Measurements from ENCODE around the gene TBC1D22B. TPM values are rescaled to one million over a fixed set of nuclear protein-coding genes. Genes with fewer than 3 reads are reported as not detected.

The TBC1D22B gene
- total and polyA plus RNA-seq, 2 experiments from 2014 or later, result 9.1 to 19.9 TPM

DNA sequence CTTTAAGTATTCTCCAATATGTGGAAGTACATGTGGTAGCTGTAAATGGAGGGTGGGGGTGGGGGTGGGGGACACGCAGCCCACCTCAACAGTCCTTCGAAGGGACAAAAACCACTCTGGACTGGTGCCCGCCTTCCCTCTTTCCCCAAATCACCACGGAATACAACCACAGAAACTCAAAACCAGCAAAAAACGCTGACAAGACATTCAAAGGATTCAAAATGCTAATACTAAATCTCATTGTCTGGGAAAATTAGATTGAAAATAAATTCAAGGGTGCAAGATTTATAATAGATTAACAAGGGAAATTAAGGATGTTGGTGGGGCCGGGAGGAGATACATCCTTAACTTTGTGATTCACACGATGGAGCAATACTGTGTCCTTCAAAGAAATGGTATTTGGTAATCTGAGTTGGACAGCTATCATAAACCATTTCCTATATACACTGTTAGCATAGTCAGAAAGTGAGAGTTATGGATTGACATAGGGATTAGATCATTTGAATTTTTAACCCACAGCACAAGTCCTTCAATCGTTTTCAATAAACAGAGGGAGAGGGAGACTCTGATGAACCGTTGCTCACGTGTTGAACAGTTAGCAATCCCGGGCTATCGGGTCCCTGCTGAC lies 766 bp upstream of the TBC1D22B start:
- Mint-ChIP-seq H3K9me3 (no peaks in the 10 kb centered on the region), H3K36me3 (ENCODE audit: low read depth) (peaks cover 3% of the 10 kb centered on the region; the same call in 1 of the 3 replicates), H3K4me1 (peaks cover 34% of the 10 kb centered on the region), H3K27me3 (ENCODE audit: insufficient read depth, low read depth, poor library complexity) (peaks cover 6% of the 10 kb centered on the region), H3K4me3 (peak overlapping the region; percentile 99), H3K27ac (no peak overlapping the region)
- Histone ChIP-seq H3K36me3 (ENCODE audit: insufficient read depth) (no peaks in the 10 kb centered on the region), H3K27me3 (ENCODE audit: insufficient read depth) (no peaks in the 10 kb centered on the region), H4K20me1 (replicated peaks; ENCODE audit: insufficient read depth) (no peaks in the 10 kb centered on the region), H3K4me2 (peak overlapping the region; percentile 77), H2AFZ (peak overlapping the region; percentile 56), H3K4me1 (ENCODE audit: insufficient read depth) (peaks cover 25% of the 10 kb centered on the region; the same call in 1 of the 2 replicates), H3K27ac (ENCODE audit: low read depth) (no peak overlapping the region), H3K9me2 (ENCODE audit: insufficient read depth) (no peaks in the 10 kb centered on the region), H3F3A (replicated peaks; ENCODE audit: low read depth) (no peaks in the 10 kb centered on the region), H3K79me2 (replicated peaks; ENCODE audit: insufficient read depth) (peaks cover 37% of the 10 kb centered on the region), H3K4me3 (peak overlapping the region; percentile 93)
- ATAC-seq (no peak), DNase-seq (ENCODE audit: low spot score) (no peak)
- no peak for TF ChIP-seq POLR2AphosphoS5 (IDR thresholded peaks at IDR 0.05; ENCODE audit: low read depth)
- TF ChIP-seq JUNB (IDR thresholded peaks at IDR 0.05; ENCODE audit: unreplicated experiment), result no peak
- TF ChIP-seq ZNF114 (CRISPR knock-in tag; IDR thresholded peaks at IDR 0.05), result no peak
- TF ChIP-seq, protein P1, sequence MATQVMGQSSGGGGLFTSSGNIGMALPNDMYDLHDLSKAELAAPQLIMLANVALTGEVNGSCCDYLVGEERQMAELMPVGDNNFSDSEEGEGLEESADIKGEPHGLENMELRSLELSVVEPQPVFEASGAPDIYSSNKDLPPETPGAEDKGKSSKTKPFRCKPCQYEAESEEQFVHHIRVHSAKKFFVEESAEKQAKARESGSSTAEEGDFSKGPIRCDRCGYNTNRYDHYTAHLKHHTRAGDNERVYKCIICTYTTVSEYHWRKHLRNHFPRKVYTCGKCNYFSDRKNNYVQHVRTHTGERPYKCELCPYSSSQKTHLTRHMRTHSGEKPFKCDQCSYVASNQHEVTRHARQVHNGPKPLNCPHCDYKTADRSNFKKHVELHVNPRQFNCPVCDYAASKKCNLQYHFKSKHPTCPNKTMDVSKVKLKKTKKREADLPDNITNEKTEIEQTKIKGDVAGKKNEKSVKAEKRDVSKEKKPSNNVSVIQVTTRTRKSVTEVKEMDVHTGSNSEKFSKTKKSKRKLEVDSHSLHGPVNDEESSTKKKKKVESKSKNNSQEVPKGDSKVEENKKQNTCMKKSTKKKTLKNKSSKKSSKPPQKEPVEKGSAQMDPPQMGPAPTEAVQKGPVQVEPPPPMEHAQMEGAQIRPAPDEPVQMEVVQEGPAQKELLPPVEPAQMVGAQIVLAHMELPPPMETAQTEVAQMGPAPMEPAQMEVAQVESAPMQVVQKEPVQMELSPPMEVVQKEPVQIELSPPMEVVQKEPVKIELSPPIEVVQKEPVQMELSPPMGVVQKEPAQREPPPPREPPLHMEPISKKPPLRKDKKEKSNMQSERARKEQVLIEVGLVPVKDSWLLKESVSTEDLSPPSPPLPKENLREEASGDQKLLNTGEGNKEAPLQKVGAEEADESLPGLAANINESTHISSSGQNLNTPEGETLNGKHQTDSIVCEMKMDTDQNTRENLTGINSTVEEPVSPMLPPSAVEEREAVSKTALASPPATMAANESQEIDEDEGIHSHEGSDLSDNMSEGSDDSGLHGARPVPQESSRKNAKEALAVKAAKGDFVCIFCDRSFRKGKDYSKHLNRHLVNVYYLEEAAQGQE (IDR thresholded peaks at IDR 0.05; ENCODE audit: unreplicated experiment), result no peak
- no peak for TF ChIP-seq EZH2 (IDR thresholded peaks at IDR 0.05; ENCODE audit: low read depth, unreplicated experiment)
- TF ChIP-seq EZH2phosphoT487 (IDR thresholded peaks at IDR 0.05; ENCODE audit: unreplicated experiment), result no peak
- no peak for TF ChIP-seq ZNF331 (CRISPR knock-in tag; IDR thresholded peaks at IDR 0.05; ENCODE audit: low read depth)
- no peak for TF ChIP-seq NANOG (IDR thresholded peaks at IDR 0.05; ENCODE audit: borderline replicate concordance)
- no peak for TF ChIP-seq STAT1 (IDR thresholded peaks at IDR 0.05; ENCODE audit: unreplicated experiment)
- no peak for TF ChIP-seq CREB1 (CRISPR knock-in tag; IDR thresholded peaks at IDR 0.05; ENCODE audit: low read depth)
- TF ChIP-seq, protein P2, sequence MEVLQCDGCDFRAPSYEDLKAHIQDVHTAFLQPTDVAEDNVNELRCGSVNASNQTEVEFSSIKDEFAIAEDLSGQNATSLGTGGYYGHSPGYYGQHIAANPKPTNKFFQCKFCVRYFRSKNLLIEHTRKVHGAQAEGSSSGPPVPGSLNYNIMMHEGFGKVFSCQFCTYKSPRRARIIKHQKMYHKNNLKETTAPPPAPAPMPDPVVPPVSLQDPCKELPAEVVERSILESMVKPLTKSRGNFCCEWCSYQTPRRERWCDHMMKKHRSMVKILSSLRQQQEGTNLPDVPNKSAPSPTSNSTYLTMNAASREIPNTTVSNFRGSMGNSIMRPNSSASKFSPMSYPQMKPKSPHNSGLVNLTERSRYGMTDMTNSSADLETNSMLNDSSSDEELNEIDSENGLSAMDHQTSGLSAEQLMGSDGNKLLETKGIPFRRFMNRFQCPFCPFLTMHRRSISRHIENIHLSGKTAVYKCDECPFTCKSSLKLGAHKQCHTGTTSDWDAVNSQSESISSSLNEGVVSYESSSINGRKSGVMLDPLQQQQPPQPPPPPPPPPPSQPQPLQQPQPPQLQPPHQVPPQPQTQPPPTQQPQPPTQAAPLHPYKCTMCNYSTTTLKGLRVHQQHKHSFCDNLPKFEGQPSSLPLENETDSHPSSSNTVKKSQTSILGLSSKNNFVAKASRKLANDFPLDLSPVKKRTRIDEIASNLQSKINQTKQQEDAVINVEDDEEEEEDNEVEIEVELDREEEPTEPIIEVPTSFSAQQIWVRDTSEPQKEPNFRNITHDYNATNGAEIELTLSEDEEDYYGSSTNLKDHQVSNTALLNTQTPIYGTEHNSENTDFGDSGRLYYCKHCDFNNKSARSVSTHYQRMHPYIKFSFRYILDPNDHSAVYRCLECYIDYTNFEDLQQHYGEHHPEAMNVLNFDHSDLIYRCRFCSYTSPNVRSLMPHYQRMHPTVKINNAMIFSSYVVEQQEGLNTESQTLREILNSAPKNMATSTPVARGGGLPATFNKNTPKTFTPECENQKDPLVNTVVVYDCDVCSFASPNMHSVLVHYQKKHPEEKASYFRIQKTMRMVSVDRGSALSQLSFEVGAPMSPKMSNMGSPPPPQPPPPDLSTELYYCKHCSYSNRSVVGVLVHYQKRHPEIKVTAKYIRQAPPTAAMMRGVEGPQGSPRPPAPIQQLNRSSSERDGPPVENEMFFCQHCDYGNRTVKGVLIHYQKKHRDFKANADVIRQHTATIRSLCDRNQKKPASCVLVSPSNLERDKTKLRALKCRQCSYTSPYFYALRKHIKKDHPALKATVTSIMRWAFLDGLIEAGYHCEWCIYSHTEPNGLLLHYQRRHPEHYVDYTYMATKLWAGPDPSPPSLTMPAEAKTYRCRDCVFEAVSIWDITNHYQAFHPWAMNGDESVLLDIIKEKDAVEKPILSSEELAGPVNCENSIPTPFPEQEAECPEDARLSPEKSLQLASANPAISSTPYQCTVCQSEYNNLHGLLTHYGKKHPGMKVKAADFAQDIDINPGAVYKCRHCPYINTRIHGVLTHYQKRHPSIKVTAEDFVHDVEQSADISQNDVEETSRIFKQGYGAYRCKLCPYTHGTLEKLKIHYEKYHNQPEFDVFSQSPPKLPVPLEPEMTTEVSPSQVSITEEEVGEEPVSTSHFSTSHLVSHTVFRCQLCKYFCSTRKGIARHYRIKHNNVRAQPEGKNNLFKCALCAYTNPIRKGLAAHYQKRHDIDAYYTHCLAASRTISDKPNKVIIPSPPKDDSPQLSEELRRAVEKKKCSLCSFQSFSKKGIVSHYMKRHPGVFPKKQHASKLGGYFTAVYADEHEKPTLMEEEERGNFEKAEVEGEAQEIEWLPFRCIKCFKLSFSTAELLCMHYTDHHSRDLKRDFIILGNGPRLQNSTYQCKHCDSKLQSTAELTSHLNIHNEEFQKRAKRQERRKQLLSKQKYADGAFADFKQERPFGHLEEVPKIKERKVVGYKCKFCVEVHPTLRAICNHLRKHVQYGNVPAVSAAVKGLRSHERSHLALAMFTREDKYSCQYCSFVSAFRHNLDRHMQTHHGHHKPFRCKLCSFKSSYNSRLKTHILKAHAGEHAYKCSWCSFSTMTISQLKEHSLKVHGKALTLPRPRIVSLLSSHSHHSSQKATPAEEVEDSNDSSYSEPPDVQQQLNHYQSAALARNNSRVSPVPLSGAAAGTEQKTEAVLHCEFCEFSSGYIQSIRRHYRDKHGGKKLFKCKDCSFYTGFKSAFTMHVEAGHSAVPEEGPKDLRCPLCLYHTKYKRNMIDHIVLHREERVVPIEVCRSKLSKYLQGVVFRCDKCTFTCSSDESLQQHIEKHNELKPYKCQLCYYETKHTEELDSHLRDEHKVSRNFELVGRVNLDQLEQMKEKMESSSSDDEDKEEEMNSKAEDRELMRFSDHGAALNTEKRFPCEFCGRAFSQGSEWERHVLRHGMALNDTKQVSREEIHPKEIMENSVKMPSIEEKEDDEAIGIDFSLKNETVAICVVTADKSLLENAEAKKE (CRISPR knock-in tag; IDR thresholded peaks at IDR 0.05), result no peak
- TF ChIP-seq, protein P3, sequence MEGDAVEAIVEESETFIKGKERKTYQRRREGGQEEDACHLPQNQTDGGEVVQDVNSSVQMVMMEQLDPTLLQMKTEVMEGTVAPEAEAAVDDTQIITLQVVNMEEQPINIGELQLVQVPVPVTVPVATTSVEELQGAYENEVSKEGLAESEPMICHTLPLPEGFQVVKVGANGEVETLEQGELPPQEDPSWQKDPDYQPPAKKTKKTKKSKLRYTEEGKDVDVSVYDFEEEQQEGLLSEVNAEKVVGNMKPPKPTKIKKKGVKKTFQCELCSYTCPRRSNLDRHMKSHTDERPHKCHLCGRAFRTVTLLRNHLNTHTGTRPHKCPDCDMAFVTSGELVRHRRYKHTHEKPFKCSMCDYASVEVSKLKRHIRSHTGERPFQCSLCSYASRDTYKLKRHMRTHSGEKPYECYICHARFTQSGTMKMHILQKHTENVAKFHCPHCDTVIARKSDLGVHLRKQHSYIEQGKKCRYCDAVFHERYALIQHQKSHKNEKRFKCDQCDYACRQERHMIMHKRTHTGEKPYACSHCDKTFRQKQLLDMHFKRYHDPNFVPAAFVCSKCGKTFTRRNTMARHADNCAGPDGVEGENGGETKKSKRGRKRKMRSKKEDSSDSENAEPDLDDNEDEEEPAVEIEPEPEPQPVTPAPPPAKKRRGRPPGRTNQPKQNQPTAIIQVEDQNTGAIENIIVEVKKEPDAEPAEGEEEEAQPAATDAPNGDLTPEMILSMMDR (conservative IDR thresholded peaks at IDR 0.05; ENCODE audit: low read depth in 2 of 2), result no peak
- TF ChIP-seq, protein P4, sequence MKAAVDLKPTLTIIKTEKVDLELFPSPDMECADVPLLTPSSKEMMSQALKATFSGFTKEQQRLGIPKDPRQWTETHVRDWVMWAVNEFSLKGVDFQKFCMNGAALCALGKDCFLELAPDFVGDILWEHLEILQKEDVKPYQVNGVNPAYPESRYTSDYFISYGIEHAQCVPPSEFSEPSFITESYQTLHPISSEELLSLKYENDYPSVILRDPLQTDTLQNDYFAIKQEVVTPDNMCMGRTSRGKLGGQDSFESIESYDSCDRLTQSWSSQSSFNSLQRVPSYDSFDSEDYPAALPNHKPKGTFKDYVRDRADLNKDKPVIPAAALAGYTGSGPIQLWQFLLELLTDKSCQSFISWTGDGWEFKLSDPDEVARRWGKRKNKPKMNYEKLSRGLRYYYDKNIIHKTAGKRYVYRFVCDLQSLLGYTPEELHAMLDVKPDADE (IDR thresholded peaks at IDR 0.05), result no peak
